Measurements from ENCODE around the gene CUBN. TPM values are rescaled to one million over a fixed set of nuclear protein-coding genes. Genes with fewer than 3 reads are reported as not detected.

Gene CUBN
- total RNA-seq, 2 experiments from 2014 or later: 3.2 to 3.7 TPM

GRCh38 chr10:16819436-16819835 lies 310.2 kb downstream of the CUBN start:
- POLR2A ChIA-PET: interaction anchor here (0.6 to 0.9 kb wide), 2 partner anchors 28 to 411 kb away, joined by 3 read pairs; no protein-coding TSS in a partner anchor
- peaks cover 20% of the 10 kb centered on the region for H3K9me3 Mint-ChIP-seq
- ATAC-seq (ENCODE audit: low read depth): no peak
- no peak for DNase-seq
- no peak overlapping the region for H3K4me3 Mint-ChIP-seq
- peaks cover 21% of the 10 kb centered on the region for H3K4me1 Mint-ChIP-seq
- H3K27ac Mint-ChIP-seq: no peak overlapping the region
- H3K36me3 Mint-ChIP-seq: peaks cover 12% of the 10 kb centered on the region
- H3K27me3 Mint-ChIP-seq: peaks cover 2% of the 10 kb centered on the region

GRCh38 chr10:16819026-16819425 lies 310.6 kb downstream of the CUBN start:
- H3K27ac Mint-ChIP-seq: no peak overlapping the region
- no peak overlapping the region for H3K4me3 Mint-ChIP-seq
- H3K27me3 Mint-ChIP-seq: peaks cover 2% of the 10 kb centered on the region
- H3K9me3 Mint-ChIP-seq: peaks cover 20% of the 10 kb centered on the region
- POLR2A ChIA-PET: interaction anchor here (0.6 kb wide), 1 partner anchor 28 kb away, joined by 3 read pairs; no protein-coding TSS in a partner anchor
- DNase-seq (no peak), ATAC-seq (ENCODE audit: low read depth) (no peak)
- H3K36me3 Mint-ChIP-seq: peaks cover 12% of the 10 kb centered on the region
- H3K4me1 Mint-ChIP-seq: peaks cover 21% of the 10 kb centered on the region

- POLR2A ChIA-PET: interaction anchor here (0.5 to 2.1 kb wide), 24 partner anchors 9 to 1842 kb away, joined by 3 to 21 read pairs (median 4); partner anchors contain the start of genes ARL5B, NMT2, PTER and TRDMT1
- Mint-ChIP-seq H3K4me3 (peak within 1 kb of the TSS; percentile 86), H3K4me1 (peaks cover 24% of the 10 kb centered on the region), H3K27ac (peak within 1 kb of the TSS; percentile 96), H3K27me3 (peaks cover 2% of the 10 kb centered on the region), H3K36me3 (peaks cover 13% of the 10 kb centered on the region), H3K9me3 (peaks cover 12% of the 10 kb centered on the region)
- DNase-seq (peak; percentile 100), ATAC-seq (ENCODE audit: low read depth) (peak; percentile 97)
These were observed 312.2 kb downstream of the CUBN start, which contains the start of gene RSU1 for GRCh38 chr10:16817125-16818019. TSS of gene RSU1 (minus strand) at chr10:16817424. CDS start at chr10:16817081, 343 bp downstream.

- POLR2A ChIA-PET: interaction anchor here (0.9 to 2.1 kb wide), 11 partner anchors 19 to 1842 kb away, joined by 3 to 21 read pairs (median 5); partner anchors contain the start of genes ARL5B, NMT2, PTER and TRDMT1
- peaks cover 15% of the 10 kb centered on the region for H3K36me3 Mint-ChIP-seq
- DNase-seq: no peak
- H3K4me3 Mint-ChIP-seq: peak overlapping the region; percentile 86
- H3K9me3 Mint-ChIP-seq: peaks cover 6% of the 10 kb centered on the region
- peaks cover 2% of the 10 kb centered on the region for H3K27me3 Mint-ChIP-seq
- H3K27ac Mint-ChIP-seq: peak overlapping the region; percentile 96
- peaks cover 26% of the 10 kb centered on the region for H3K4me1 Mint-ChIP-seq
- no peak for ATAC-seq (ENCODE audit: low read depth)
These were observed 312.8 kb downstream of the CUBN start for GRCh38 chr10:16816830-16817124.

- H3K27ac Mint-ChIP-seq: peak overlapping the region; percentile 64
- DNase-seq (no peak), ATAC-seq (ENCODE audit: low read depth) (no peak)
- peaks cover 2% of the 10 kb centered on the region for H3K27me3 Mint-ChIP-seq
- peaks cover 3% of the 10 kb centered on the region for H3K9me3 Mint-ChIP-seq
- POLR2A ChIA-PET: interaction anchor here (2.1 kb wide), 1 partner anchor 385 kb away, joined by 8 read pairs; the partner anchor contains the start of gene TRDMT1
- peak overlapping the region; percentile 86 for H3K4me3 Mint-ChIP-seq
- peaks cover 28% of the 10 kb centered on the region for H3K4me1 Mint-ChIP-seq
- peaks cover 17% of the 10 kb centered on the region for H3K36me3 Mint-ChIP-seq
These were observed 313.4 kb downstream of the CUBN start for GRCh38 chr10:16816171-16816570.

GRCh38 chr10:16814012-16814411 lies 315.6 kb downstream of the CUBN start:
- H3K36me3 Mint-ChIP-seq: peaks cover 16% of the 10 kb centered on the region
- no peaks in the 10 kb centered on the region for H3K27me3 Mint-ChIP-seq
- no peak overlapping the region for H3K4me3 Mint-ChIP-seq
- peaks cover 31% of the 10 kb centered on the region for H3K4me1 Mint-ChIP-seq
- no peak for DNase-seq
- H3K9me3 Mint-ChIP-seq: no peaks in the 10 kb centered on the region
- POLR2A ChIA-PET: interaction anchor here (0.8 kb wide), 1 partner anchor 17 kb away, joined by 3 read pairs; no protein-coding TSS in a partner anchor
- H3K27ac Mint-ChIP-seq: no peak overlapping the region
- ATAC-seq (ENCODE audit: low read depth): no peak

- ATAC-seq (ENCODE audit: low read depth) (no peak), DNase-seq (no peak)
- Mint-ChIP-seq H3K4me3 (no peak overlapping the region), H3K27ac (no peak overlapping the region), H3K27me3 (no peaks in the 10 kb centered on the region), H3K4me1 (peaks cover 25% of the 10 kb centered on the region), H3K36me3 (peaks cover 16% of the 10 kb centered on the region), H3K9me3 (no peaks in the 10 kb centered on the region)
- POLR2A ChIA-PET: no interaction called here
These were observed 316.9 kb downstream of the CUBN start for GRCh38 chr10:16812676-16813075.

- ATAC-seq (ENCODE audit: low read depth) (no peak), DNase-seq (no peak)
- no peak overlapping the region for H3K27ac Mint-ChIP-seq
- peaks cover 19% of the 10 kb centered on the region for H3K36me3 Mint-ChIP-seq
- no peaks in the 10 kb centered on the region for H3K9me3 Mint-ChIP-seq
- no peak overlapping the region for H3K4me3 Mint-ChIP-seq
- POLR2A ChIA-PET: no interaction called here
- H3K4me1 Mint-ChIP-seq: peaks cover 26% of the 10 kb centered on the region
- H3K27me3 Mint-ChIP-seq: no peaks in the 10 kb centered on the region
These were observed 317.8 kb downstream of the CUBN start for GRCh38 chr10:16811765-16812164.

- no peak for DNase-seq
- ATAC-seq (ENCODE audit: low read depth): no peak
- Mint-ChIP-seq H3K9me3 (no peaks in the 10 kb centered on the region), H3K4me1 (peaks cover 24% of the 10 kb centered on the region), H3K4me3 (no peak overlapping the region), H3K36me3 (peaks cover 19% of the 10 kb centered on the region), H3K27me3 (no peaks in the 10 kb centered on the region), H3K27ac (no peak overlapping the region)
- POLR2A ChIA-PET: no interaction called here
These were observed 318.3 kb downstream of the CUBN start for GRCh38 chr10:16811292-16811691.

GRCh38 chr10:16809074-16809718 lies 320.4 kb downstream of the CUBN start:
- no peak overlapping the region for H3K27ac Mint-ChIP-seq
- H3K27me3 Mint-ChIP-seq: no peaks in the 10 kb centered on the region
- DNase-seq (no peak), ATAC-seq (ENCODE audit: low read depth) (peak; percentile 68)
- POLR2A ChIA-PET: interaction anchor here (0.8 kb wide), 1 partner anchor 15 kb away, joined by 3 read pairs; no protein-coding TSS in a partner anchor
- H3K9me3 Mint-ChIP-seq: no peaks in the 10 kb centered on the region
- H3K36me3 Mint-ChIP-seq: peaks cover 21% of the 10 kb centered on the region
- H3K4me1 Mint-ChIP-seq: peaks cover 12% of the 10 kb centered on the region
- H3K4me3 Mint-ChIP-seq: no peak overlapping the region

- Mint-ChIP-seq H3K27ac (no peak overlapping the region), H3K27me3 (no peaks in the 10 kb centered on the region), H3K4me3 (no peak overlapping the region), H3K36me3 (peaks cover 20% of the 10 kb centered on the region), H3K9me3 (no peaks in the 10 kb centered on the region), H3K4me1 (peaks cover 8% of the 10 kb centered on the region)
- POLR2A ChIA-PET: interaction anchor here (1.2 kb wide), 1 partner anchor 14 kb away, joined by 3 read pairs; the partner anchor contains the start of gene RSU1
- no peak for ATAC-seq (ENCODE audit: low read depth)
- no peak for DNase-seq
These were observed 325.5 kb downstream of the CUBN start for GRCh38 chr10:16804123-16804522.

GRCh38 chr10:16803464-16803863 lies 326.1 kb downstream of the CUBN start:
- DNase-seq (no peak), ATAC-seq (ENCODE audit: low read depth) (no peak)
- H3K9me3 Mint-ChIP-seq: no peaks in the 10 kb centered on the region
- H3K27me3 Mint-ChIP-seq: no peaks in the 10 kb centered on the region
- H3K4me1 Mint-ChIP-seq: peaks cover 8% of the 10 kb centered on the region
- peaks cover 25% of the 10 kb centered on the region for H3K36me3 Mint-ChIP-seq
- POLR2A ChIA-PET: no interaction called here
- no peak overlapping the region for H3K27ac Mint-ChIP-seq
- H3K4me3 Mint-ChIP-seq: no peak overlapping the region

GRCh38 chr10:16799621-16800020 lies 330.0 kb downstream of the CUBN start:
- POLR2A ChIA-PET: no interaction called here
- DNase-seq: no peak
- Mint-ChIP-seq H3K4me3 (no peak overlapping the region), H3K27ac (no peak overlapping the region), H3K4me1 (peaks cover 8% of the 10 kb centered on the region), H3K9me3 (no peaks in the 10 kb centered on the region), H3K27me3 (no peaks in the 10 kb centered on the region), H3K36me3 (peaks cover 34% of the 10 kb centered on the region)
- no peak for ATAC-seq (ENCODE audit: low read depth)
